GM18517 (cell line): ENCODE measurements around the gene NSA2.
"Not testable (repeated sequence)": the region's sequence is repeated elsewhere in the genome, so short reads cannot be mapped to it uniquely, and the experiment has no call there.

Experiments
- ATAC-seq: cut with Tn5 transposase; IDR thresholded peaks from one replicate; pipeline ENCODE4 v1.9.1; 2021; ENCODE audit warnings: mild to moderate bottlenecking, moderate library complexity; ENCODE audit not compliant: unreplicated experiment

Gene NSA2

GRCh38 chr5:74766849-74767578 lies at the start of gene NSA2, which contains the start of gene GFM2:
TSS of gene NSA2 (plus strand) at chr5:74767249. CDS start at chr5:74767361, 112 bp downstream.
TSS of gene GFM2 (minus strand) at chr5:74767117. CDS start at chr5:74763742, 3,375 bp downstream.
- peak; percentile 91 for ATAC-seq

DNA sequence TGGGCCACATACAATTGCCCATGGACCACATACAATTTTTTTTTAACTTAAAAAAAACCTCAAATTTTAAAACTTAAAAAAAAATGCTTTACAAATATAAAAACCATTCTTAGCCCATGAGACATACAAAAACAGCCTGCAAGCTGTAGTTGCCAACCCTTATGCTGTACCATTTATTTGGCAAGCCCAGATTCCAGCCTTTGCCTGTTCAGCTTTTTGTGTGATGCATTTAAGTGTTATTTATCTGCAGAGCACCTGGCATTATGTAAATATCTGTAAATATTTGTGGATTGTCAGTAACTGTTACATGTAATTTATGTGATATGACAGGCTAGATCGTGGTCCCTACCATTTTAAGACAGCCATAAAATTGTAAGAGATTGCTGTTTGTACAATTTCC lies 49.5 kb upstream of the NSA2 start:
- ATAC-seq = no peak

GRCh38 chr5:74722271-74722670 lies 44.8 kb upstream of the NSA2 start:
- no peak for ATAC-seq

DNA sequence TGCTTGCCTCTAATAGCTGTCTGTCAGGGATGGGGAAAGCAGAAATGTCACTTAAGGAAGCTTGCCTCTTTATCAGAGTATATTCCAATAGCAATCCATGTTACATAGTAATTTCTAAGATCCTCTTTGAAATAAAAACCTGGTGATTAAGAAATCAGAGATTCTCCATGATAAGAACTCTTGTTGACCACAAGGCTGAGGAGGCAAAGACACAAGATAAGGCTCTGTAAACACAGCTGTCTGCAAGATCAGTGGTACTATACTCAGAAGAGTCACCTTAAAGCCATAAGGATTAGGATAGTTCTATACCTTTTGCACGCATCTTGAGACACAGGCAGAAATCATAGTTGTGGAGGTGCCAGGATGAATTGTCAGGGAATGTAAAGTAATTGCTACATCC lies 41.7 kb upstream of the NSA2 start:
- no peak for ATAC-seq

DNA sequence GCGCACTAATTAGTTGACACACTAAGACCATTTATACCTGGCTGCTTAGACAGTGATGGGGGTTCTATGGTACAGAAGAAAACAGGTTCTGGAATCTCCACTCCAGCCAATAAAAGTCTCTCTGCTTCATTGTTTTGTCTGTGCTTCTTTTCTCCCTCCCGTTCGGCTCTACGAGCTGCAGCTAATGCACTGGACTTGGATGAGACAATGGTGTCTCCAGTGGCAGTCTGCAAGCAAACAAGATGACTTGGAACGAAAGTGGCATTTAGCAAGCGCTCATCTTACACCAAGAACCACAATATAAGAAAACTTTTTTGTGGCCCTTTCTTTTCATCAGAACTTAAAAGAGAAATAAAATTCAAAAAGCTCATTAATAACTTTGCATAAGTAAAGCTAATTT lies 30.3 kb upstream of the NSA2 start:
- ATAC-seq = no peak

DNA sequence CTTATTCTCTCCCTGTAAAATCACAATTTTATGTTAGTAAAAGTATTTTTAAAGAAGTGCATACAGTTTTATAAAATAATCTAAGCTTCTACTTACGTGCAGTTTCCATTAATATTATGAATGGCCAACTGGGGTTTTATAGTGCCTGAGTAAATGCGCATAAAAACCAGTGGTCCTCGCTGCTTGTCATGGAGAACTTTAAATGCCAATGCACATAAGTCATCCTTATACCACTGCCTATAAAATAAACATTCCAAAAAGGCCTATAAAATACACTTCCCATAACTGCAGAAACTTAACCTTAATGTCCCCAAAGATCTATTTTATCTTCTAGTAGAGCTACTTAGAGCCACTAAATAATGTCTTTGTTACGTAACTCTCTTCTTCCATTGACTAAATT lies 28.6 kb upstream of the NSA2 start:
- no peak for ATAC-seq

- not testable (repeated sequence) for ATAC-seq
Measured at GRCh38 chr5:74748742-74749141, 18.3 kb upstream of the NSA2 start.

DNA sequence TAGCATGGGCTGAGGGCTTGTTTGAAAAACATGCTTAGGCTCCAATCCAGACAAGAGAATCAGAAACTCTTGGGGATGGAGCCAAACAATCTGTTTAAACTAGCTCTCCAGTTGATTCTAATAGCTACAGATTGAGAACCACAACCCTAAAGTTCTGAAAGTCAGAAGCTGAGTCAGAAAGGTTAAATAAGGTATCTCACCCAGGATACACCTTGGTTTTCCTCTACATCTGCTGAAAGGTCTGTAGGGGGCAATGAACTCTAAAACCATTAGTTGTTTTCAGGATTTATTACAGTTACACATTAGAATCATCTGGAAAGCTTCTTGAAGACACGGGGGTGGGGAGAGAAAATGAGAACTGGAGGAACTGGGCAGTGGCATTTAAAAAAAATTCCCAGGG lies 5.8 kb upstream of the NSA2 start:
- no peak for ATAC-seq

DNA sequence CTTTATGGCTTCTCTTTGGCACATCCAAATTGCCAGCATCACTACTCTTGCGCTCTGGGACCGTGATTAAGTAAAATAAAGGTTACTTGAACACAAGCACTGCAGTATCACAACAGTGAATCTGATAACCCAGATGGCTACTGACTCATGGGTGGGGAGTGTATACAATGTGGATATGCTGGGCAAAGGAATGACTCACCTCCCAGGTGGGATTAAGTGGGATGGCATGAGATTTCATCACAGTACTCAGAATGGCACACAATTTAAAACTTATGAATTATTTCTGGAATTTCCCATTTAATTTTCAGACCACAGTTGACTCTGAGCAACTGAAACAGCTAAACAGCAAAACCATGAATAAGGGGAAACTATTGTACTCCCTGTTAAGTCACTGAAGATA lies 4.5 kb upstream of the NSA2 start:
- ATAC-seq = no peak

DNA sequence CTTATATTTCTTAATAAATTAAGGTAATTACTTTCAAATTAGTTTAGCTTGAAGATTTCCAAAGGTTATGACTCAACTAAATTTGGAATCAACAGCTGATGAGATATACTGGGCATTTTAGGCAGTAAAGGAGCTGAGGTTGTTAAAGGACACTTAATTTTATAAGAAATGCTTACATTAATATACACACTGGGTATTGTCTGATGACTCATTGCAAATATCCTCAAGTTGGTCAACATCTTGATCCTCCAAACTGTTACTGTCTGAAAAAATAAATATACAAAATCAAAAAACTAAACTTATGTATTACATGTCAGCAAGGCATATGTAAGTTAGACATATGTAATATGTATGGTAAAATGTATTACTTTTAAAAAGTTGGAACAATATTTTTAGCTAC lies 3.5 kb upstream of the NSA2 start:
- no peak for ATAC-seq

DNA sequence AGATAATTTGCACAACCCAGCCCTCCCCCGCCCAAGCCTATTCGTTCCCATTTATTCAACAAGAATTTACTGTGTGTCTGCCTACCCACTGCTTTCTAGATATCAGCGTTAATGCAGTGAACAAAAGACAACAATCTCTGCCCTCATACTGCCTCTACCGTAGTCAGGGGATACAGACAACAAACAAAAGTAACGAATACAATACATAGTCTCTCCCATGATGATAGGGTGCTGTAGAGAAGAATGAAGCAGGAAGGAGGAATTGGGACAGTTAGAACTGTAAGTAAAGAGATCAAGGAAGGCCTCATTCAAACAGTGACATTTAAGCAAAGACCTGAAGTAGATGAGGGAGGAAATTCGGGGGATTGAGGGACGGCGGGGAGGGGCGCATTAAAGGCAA lies 1.8 kb upstream of the NSA2 start:
- no peak for ATAC-seq

DNA sequence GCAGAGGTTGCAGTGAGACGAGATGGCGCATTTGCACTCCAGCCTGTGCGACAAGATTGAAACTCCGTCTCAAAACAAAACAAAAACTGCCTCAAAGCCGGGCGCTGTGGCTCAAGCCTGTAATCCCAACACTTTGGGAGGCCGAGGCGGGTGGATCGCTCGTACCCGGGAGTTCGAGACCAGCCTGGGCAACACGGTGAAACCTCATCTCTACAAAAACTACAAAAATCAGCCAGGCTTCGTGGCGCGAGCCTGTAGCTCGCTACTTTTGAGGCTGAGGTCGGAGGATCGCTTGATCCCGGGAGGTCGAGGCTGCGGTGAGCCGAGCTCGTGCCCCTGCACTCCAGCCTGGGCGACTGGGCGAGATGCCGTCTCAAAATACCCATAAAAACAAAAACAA lies 1.1 kb upstream of the NSA2 start:
- no peak for ATAC-seq

GRCh38 chr5:74766418-74766848 lies 616 bp upstream of the NSA2 start:
- ATAC-seq = peak; percentile 35

DNA sequence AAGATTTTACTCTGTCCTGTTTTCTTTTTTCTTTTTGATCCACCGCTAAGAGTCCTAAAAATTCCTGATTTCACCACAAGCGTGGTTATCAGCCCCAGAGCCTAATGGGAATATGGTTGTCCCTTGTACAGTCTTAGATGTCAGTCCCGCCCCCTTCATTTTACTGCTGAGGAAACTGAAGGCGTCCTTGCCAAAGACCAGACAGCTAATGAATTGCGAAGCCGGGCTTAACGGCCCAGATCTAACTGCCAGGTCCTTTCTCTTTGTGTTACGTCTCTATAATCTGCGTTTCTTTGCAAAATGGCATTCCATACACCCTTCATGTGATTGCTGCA lies 497 bp downstream of the NSA2 start:
- peak; percentile 13 for ATAC-seq

DNA sequence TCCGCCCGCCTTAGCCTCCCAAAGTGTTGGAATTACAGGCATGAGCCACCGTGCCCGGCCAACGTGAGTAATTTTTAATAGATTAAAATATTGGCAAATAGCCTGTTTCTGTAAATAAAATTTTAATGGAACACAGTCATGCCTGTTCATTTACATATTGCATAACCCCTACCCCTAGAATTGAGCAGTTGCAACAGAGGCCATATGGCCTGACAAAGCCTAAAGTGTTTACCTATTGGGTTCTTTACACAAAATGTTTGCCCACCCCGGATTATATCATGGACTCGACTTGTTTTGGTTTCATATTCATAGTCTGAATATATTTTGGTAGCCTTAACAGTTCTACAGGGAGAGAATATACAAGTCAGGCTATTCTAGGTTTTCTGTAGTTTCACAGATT lies 5.3 kb downstream of the NSA2 start:
- no peak for ATAC-seq

GRCh38 chr5:74778609-74779008 lies 11.6 kb downstream of the NSA2 start:
- no peak for ATAC-seq

GRCh38 chr5:74786851-74787250 lies 19.8 kb downstream of the NSA2 start:
- no peak for ATAC-seq

GRCh38 chr5:74787424-74787823 lies 20.4 kb downstream of the NSA2 start:
- no peak for ATAC-seq

- ATAC-seq = not testable (repeated sequence)
Measured at GRCh38 chr5:74791669-74792068, 24.6 kb downstream of the NSA2 start.

DNA sequence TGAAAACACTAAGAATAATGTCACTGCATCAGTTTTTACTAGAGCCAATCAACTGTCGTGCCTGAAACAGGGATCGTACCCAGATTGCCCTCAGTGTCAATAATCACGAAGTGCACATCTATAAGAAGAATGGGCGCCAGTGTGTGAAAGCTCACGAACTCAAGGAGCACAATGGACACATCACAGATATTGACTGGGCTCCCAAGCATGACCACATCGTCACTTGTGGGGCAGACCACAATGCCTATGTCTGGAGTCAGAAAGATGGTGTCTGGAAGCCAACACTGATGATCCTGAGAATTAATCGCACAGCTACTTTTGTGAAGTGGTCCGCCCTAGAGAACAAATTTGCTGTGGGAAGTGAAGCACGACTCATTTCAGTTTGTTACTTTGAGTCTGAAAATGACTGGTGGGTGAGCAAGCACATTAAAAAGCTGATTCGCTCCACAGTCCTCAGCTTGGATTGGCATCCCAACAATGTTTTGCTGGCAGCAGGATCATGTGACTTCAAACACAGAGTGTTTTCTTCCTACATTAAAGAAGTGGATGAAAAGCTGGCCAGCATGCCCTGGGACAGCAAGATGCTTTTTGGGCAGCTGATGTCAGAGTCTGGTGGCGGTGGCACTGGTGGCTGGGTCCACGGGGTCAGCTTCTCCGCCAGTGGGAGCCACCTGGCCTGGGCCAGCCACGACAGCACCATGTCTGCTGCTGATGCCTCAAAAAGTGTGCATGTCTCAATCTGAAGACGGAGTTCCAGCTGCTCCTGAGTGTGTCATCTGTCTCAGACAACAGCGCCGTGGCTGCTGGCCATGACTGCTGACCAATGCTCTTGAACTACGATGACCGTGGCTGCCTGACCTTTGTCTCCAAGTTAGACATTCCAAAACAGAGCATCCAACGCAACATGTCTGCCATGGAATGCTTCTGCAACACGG lies 32.2 kb downstream of the NSA2 start:
- ATAC-seq = no peak

DNA sequence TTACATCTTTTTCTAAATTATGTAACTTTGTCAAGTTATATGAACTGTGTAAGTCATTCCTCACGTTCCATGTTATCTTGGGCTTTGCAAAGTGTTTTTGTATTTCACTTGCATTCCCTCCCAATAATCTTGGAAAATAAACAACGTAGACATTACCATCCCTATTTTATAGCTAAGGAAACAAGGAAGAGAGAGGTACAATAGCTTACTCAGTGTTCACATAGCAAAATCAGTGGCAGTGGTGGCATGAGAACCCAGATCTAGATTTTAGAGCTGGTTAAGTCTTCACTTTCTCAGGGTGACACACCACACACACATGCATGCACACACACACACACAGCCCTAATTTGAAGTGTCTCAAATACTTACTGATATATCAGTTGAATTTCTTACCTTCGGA lies 34.1 kb downstream of the NSA2 start:
- no peak for ATAC-seq

DNA sequence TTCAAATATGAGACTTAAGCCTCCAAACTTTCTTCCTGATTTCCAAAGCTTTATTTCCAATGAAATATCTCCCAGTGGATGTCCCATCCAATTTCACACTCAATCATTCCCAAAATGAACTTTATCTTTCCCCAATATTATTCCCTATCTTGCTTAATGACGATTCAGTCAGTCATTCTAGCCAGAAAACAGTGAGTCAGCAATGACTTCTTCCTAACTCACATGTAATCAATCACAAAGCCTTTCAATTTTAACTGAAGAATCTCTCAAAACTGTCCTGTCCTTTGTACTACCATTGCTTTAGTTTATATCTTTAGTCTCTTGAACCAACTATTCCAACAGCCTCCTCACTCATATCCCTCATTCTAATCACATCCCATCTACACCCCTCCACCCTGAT lies 34.9 kb downstream of the NSA2 start:
- no peak for ATAC-seq
